LNCaP clone FGC (cell line): ENCODE data around the gene TFF3.

Experiments used
- DNase-seq: peaks from one replicate; pipeline ENCODE4 v3.0.0-alpha.2; 2011; ENCODE audit warnings: low read depth
- H3K4me3 ChIP-seq: 2 replicates; pipeline ENCODE4 v1.5.1; 2011; ENCODE audit warnings: mild to moderate bottlenecking, low read depth, low read length, control low read depth
- TF ChIP-seq, protein P1 (sequence below): IDR thresholded peaks from 2 replicates; pipeline ENCODE4 v1.5.1; 2012; ENCODE audit warnings: mild to moderate bottlenecking; ENCODE audit not compliant: control insufficient read depth, insufficient read depth; ENCODE audit errors: extremely low read depth

Gene TFF3

DNA sequence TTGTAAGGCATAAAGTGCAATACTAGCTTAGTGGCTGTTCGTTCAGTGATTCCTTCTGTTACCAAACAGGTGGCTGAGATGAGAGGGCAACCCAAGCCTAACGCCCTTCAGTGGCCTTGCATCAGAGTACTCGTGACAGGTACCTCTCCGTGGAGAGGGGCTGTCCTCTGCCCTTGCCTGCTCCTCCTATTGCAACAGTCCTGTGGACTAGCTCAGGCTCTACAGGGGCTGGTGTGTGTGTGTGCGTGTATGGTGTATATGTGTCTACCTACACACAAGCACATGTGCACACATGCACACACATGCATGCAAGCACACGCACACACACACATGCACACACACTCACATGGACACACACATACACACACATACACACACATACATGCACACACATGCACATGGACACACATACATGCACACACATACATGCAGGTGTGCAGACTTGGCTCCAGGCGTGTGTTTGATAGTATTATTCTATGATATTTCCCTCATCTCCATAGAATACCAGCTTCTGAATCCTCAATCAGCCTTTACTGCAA is 15.1 kb downstream of the TFF3 start:
- no peak for DNase-seq
- TF ChIP-seq, protein P1, sequence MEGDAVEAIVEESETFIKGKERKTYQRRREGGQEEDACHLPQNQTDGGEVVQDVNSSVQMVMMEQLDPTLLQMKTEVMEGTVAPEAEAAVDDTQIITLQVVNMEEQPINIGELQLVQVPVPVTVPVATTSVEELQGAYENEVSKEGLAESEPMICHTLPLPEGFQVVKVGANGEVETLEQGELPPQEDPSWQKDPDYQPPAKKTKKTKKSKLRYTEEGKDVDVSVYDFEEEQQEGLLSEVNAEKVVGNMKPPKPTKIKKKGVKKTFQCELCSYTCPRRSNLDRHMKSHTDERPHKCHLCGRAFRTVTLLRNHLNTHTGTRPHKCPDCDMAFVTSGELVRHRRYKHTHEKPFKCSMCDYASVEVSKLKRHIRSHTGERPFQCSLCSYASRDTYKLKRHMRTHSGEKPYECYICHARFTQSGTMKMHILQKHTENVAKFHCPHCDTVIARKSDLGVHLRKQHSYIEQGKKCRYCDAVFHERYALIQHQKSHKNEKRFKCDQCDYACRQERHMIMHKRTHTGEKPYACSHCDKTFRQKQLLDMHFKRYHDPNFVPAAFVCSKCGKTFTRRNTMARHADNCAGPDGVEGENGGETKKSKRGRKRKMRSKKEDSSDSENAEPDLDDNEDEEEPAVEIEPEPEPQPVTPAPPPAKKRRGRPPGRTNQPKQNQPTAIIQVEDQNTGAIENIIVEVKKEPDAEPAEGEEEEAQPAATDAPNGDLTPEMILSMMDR, result no peak

DNA sequence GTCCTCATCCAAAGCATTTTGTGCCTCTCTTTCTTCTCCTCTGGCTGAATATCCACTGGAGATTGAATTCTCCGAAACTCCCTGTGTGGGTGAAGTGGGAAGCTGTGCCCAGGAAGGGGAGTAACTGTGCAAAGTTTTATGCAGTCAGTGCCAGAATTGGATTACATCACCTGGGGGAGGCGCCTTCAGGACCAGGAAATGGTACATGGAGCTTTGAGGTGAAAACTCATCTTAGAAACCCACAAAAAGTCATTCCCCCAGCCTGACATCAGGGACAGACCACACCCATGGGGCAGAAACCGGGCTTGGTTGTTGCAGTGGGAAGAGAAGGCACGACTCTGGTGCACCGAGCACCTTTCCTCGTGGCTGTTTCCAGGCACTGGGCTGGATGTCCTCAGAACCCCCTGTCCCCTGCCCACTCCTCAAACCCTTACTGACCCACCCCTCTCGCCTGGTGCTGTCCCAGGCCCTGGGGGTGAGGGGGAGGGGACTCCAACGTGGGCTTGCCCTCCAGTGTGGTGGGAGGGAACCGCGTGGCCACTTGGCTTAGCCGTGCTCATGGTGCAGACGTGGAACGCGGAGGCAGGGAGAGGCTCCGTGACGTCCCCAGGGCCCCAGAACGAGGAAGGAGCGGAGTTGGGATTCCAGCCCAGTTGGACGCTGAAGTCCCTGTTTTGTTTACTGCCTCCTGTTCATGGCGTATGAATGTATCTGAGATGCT is 15.7 kb downstream of the TFF3 start:
- TF ChIP-seq, protein P1, result no peak
- no peak overlapping the region for H3K4me3 ChIP-seq
- DNase-seq, result no peak

More for the DNA sequence above, 15.1 kb downstream of the TFF3 start:
- no peak overlapping the region for H3K4me3 ChIP-seq

DNA sequence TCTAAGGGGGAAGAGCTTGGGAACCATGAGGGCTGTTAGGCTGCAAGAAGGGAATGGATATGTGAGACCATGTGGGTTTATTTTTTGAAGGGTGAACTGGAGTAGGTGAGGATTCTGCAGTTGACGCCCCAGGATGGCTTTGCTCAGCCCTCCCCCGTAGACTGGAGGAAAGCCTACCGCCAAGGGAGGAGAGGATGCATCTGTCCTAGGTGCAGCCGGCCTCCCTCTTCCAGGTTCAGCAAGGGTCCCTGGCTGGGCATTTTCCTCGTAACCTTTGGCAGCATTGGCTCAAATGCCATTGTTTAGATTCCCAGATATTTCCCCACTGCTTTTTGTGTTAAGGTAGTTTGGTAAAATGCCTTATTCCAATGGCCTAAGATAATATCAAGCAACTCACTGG is 16.6 kb downstream of the TFF3 start:
- H3K4me3 ChIP-seq, result no peak overlapping the region
- TF ChIP-seq, protein P1, result no peak
- DNase-seq, result no peak

DNA sequence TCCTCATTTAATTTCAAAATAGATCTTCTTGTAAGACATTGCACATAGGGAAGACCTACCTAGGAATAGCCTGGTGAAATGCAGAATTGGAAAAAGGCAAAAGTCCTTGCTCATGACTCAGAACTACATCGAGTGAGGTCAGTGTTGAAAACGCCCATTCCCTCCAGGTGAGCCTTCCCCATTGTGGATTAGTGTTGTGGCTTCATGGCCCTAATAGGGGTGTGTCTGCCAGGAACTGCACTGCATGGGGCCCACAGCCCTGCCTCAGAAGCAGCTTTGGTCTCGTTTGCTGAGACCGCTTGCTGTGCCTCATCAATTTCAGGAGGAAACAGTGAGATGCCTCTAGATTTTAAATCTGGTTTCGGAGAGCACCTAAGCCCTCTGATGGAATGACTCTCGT is 17.0 kb downstream of the TFF3 start:
- DNase-seq, result no peak
- no peak overlapping the region for H3K4me3 ChIP-seq
- TF ChIP-seq, protein P1, result no peak

DNA sequence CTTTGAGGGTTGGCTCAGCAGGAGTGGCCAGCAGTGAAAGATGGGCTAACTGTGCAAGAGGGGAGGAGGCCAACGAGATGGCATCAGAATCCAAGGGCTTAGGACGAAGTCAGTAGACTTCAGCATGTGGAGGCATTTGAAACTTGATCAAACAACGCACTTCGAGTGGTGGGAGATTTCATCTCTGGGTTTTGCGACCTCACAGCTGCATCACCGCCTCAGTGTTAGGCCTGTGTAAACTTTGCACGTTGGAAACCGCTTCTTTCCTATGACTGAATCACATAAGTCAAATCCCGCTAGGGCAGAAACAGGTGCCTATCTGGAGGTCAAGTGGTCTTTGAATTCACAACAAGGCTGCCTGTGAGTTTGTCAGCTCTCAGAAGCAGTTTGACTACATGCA is 17.8 kb downstream of the TFF3 start:
- H3K4me3 ChIP-seq, result no peak overlapping the region
- TF ChIP-seq, protein P1, result no peak
- no peak for DNase-seq

DNA sequence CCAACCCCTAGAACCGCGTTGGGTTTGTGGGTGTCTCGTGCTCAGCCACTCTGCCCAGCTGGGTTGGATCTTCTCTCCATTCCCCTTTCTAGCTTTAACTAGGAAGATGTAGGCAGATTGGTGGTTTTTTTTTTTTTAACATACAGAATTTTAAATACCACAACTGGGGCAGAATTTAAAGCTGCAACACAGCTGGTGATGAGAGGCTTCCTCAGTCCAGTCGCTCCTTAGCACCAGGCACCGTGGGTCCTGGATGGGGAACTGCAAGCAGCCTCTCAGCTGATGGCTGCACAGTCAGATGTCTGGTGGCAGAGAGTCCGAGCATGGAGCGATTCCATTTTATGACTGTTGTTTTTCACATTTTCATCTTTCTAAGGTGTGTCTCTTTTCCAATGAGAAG is 18.7 kb downstream of the TFF3 start:
- no peak for DNase-seq
- H3K4me3 ChIP-seq, result no peak overlapping the region
- TF ChIP-seq, protein P1, result no peak

DNA sequence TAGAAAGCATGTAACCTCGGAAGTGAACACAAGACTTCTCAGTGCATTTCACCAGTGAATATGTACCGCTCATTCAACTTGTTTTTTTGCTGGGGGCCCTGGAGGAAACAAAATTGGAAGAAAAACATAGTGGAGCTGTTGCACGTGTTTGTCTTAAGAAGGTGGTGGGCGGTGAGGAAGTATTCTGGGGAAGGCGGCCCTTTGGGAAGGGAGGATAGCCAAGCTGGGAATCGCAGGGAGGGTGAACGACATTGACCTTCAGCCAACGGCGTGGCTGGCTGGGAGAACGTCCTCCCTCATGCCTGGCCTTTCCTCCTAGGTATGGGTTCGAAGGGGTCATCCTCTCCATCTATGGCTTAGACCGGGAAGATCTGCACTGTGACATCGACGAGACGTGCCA is 19.4 kb downstream of the TFF3 start:
- DNase-seq, result no peak
- H3K4me3 ChIP-seq, result no peak overlapping the region
- TF ChIP-seq, protein P1, result no peak
